COLO829 (cell line): ENCODE data around the gene ADAMTSL3.
"Not testable (repeated sequence)": the region's sequence is repeated elsewhere in the genome, so short reads cannot be mapped to it uniquely, and the experiment has no call there.

Experiments used
- DNase-seq: peaks from one replicate; pipeline ENCODE4 v3.0.0; 2012; ENCODE audit warnings: low spot score

Gene ADAMTSL3

GRCh38 chr15:83747050-83747717, 93.3 kb downstream of the ADAMTSL3 start:
- no peak for DNase-seq

GRCh38 chr15:83747718-83748110, 93.8 kb downstream of the ADAMTSL3 start:
- no peak for DNase-seq

DNA sequence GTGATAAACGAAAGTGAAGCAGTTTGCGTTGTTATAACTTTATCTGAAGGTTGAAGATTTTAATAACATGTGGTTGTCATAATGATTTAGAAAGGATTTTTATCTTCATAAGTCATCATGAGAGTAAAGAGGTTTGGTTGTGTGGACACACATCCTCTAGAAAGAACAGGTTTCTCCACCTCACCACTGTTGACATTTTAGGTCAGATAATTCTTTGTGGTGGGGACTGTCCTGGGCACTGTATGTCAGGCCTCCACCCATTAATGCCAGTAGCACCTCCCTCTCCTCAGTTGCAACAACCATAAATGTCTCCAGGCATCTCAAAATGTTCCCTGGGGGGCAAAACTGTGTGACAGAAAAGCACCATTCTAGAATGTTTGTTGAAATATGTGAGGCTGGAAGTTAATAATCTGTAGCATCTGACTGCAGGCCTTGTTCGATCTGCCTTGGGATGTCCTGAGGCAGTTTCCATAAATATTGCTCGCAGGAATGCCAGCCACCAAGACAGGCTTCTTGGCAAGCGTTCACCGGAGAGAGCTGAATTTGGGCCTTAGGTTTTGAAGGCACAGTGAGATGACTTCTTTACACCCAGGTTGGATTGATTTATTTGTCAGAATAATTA, 100.1 kb downstream of the ADAMTSL3 start:
- no peak for DNase-seq

GRCh38 chr15:83757291-83757690, 103.4 kb downstream of the ADAMTSL3 start:
- not testable (repeated sequence) for DNase-seq

DNA sequence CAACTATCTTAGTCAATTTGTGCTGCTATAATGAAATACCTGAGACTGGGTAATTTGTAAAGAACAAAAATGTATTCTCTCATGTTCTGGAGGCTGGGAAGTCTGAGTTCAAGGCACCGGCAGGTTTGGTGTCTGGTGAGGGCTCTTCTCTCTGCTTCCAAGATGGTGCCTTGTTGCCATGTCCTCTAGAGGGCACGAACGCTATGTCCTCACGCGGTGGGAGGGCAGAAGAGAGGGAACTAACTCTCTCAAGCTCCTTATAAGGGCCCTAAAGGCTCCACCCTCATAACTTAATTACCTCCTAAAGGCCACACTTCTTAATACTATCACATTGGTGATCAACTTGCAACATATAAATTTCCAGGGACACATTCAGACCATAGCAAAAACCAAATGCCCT, 108.4 kb downstream of the ADAMTSL3 start:
- no peak for DNase-seq

DNA sequence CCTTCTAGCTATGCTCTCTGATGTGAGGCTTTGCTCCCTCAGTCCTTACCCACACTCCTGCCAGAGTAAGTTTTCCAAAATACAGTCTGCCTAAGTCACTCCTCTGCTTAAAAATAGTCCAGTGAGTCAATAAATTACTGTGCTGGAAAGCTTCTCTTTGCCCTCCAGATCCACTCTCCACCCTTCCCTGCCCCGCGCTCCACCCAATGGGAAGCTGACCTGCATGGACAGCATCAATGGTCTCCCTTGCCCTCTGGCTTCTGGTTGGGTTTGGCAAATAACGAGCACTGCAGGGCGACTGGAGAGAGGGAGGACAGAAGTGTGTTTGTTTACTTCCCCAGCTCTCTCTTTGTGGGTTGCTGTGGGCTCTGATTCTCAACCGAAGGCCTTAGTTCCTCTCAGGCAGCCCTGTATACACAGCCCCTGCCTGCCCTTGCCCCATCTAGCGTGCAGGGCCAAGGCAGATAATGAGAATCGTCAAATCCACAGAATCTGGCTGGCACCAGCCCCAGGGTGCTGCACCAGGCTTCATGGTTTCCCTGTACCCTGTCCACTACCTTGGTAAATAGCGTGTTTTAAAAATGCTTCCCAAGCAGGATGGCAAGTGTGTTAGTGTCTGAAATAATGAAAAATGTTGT, 110.4 kb downstream of the ADAMTSL3 start:
- DNase-seq: no peak

GRCh38 chr15:83766339-83766738, 112.4 kb downstream of the ADAMTSL3 start:
- no peak for DNase-seq

GRCh38 chr15:83767741-83768140, 113.8 kb downstream of the ADAMTSL3 start:
- DNase-seq: no peak

- no peak for DNase-seq
Measured at GRCh38 chr15:83769411-83769999, 115.6 kb downstream of the ADAMTSL3 start.

- no peak for DNase-seq
Measured at GRCh38 chr15:83775738-83776137, 121.8 kb downstream of the ADAMTSL3 start.

GRCh38 chr15:83776986-83777385, 123.1 kb downstream of the ADAMTSL3 start:
- DNase-seq: no peak

- DNase-seq: no peak
Measured at GRCh38 chr15:83783227-83783626, 129.3 kb downstream of the ADAMTSL3 start.

GRCh38 chr15:83784975-83785374, 131.1 kb downstream of the ADAMTSL3 start:
- DNase-seq: no peak

GRCh38 chr15:83786336-83786735, 132.4 kb downstream of the ADAMTSL3 start:
- no peak for DNase-seq

DNA sequence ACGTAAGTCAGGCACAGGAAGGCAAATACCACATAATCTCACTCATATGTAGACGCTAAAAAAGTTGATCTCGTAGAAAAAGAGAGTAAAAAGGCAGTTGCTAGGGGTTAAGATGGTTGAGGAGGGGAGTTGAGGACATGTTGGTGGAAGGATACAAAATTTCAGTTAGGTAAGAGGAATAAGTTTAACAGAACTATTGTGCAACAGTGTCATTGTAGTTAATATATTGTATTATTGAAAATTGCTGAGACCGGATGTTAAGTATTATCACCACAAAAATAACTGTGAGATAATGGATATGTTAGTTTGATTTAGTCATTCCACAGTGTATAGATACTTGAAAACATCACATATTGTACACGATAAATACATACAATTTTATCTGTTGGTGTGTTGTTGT, 139.1 kb downstream of the ADAMTSL3 start:
- no peak for DNase-seq

DNA sequence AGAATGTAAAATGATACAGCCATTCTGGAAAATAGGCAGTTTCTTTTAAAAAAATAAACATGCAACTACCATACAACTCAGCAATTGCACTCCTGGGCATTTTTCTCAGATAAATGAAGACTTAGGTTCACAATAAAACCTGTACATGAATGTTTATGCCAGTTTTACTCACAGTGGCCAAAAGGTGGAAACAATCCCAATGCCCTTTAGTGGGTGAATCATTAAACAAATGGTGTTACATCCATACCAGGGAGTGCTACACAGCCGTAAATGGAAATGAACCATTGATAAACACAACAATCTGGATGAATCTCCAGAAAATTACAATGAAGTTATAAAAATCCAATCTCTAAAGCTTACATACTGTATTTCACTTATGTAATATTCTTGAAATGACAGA, 140.3 kb downstream of the ADAMTSL3 start:
- no peak for DNase-seq

DNA sequence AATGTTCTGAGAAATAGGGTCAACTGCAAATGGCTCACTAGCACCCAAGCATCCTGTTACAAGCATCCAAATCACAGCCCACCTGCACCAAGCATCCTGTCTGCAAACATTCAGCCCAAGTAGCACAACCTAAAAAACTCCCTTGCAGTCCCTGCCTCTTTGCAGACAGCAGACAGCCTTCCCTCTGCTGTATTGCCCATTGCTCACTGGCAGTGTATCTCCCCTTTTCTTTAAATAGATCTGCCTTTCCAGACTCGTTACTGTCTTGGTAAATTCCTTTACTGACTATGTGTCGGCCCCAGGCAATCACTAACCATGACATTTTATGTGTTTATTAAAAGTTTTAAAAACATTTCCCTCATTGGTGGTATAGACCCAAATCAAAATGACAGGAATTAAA, 155.4 kb downstream of the ADAMTSL3 start:
- DNase-seq: no peak

DNA sequence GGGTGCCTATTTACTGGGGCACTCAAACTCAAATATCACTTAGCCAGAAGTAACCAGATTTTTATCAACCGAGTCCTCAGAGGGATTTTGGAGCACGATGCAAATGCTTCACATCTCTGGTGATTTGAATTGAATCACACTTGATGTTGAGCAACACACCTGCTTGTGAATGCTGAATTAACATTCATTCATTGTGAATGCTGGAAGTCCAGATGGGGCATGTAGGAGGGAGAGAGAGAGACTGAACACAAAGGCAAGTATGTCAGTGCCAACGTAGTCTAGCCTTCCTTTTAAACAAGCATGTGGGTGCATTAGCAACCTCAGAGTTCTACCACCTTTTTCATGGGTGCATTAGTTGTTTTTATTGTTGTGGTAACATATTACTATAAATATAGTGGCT, 156.2 kb downstream of the ADAMTSL3 start:
- no peak for DNase-seq

DNA sequence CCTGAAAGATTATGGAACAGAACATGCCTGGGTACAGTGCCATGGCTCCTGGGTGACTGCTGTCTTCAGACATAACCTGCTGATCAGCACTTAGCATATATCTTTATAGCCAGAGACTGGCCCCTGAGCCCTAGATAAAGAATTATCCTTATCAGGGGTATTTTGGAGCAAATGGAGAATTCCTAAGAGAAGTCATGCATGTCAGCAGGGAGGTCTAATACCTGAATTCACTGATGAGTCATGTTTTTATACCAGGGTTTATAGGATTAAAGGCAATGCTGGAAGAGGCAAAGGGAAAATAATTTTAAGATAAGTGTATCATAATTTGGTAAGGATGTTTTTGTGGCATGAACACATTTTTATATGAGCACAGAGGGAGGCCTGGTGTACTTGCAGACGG, 159.8 kb downstream of the ADAMTSL3 start:
- DNase-seq: no peak

DNA sequence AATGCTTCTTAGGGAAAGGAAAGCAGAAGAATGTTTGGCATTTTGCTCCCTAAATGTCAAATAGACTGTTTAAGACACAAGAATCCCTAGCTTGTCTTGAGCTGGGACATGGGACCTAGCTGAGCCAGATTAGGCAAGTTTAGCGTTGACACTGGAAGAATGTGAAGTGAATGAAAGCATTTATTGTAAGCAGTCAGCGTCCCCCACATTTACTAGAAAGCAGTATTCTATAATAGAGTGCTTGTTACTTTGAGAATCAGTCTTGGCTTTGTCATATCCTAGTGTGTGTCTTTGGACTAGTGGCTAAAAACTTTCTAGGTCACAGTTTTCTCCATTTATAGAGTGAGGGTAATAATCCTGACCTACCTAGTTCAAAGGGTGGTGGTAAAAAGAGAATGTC, 161.6 kb downstream of the ADAMTSL3 start:
- DNase-seq: peak; percentile 79

GRCh38 chr15:83816124-83816883, 162.4 kb downstream of the ADAMTSL3 start:
- no peak for DNase-seq

- DNase-seq: no peak
Measured at GRCh38 chr15:83818591-83818990, 164.7 kb downstream of the ADAMTSL3 start.
